GM18909 (cell line): Measurements from ENCODE around the gene IL17D.
A peak's percentile ranks its signal among the peaks of the same experiment; 100 is the strongest.

Experiments used
- ATAC-seq: cut with Tn5 transposase; IDR thresholded peaks from one replicate; pipeline ENCODE4 v1.9.1; 2021; ENCODE audit warnings: mild to moderate bottlenecking; ENCODE audit not compliant: unreplicated experiment, poor library complexity

The IL17D gene

DNA sequence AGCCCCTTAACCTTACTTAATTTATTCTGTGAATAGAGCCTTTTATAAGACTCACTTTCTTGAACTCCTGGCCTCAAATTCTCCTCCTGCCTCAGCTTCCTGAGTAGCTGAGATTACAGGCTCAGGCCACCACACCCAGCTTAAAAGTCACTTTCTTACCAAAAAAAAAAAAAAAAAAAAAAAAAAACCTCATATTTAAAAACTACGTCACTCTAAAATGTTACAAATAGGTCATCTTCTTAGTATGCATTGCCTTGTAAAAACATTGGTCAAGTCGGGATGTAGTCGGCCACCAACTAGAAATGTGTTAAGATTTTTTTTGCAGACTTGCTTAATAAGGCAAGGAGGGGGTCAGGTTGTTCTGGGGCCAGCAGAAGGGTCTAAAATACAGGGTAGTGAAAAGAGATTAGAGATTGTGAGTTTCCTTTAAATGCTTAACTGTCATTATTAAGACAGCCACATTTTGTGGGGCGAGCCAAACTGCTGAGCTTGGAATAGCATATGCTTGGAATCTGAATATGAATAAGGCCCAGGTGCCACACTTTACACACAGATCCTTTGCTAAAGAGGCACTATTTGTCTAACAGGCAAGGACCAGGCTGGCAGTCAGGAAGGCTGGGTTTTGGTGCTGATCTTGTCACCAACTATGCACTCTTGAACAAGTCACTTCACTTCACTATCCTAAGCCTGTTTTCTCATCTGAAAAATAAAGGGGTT is 16.5 kb upstream of the IL17D start:
- no peak for ATAC-seq

GRCh38 chr13:20689291-20689690 is 14.2 kb upstream of the IL17D start:
- no peak for ATAC-seq

DNA sequence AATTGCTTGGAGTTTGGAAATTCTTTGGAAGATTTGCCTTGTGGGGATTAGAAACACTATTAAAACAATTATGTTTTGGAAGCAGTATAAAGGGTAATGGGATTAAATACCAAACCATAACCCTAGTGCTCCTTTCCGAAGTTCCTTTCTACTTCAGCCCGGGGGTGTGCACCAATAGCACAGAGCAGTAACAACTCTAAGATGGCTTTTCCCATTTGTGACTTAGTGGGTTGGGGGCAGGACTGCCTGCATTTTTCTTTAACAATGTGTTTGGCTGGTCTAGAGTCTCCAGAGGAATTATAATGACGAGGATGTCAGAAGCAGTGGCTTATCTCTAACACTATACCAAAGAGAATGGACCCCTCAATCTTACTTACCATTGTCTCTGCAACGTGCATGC is 11.9 kb upstream of the IL17D start:
- ATAC-seq, result no peak

GRCh38 chr13:20696073-20696472 is 7.4 kb upstream of the IL17D start:
- no peak for ATAC-seq

GRCh38 chr13:20699715-20700114 is 3.8 kb upstream of the IL17D start:
- no peak for ATAC-seq

GRCh38 chr13:20700288-20700687 is 3.2 kb upstream of the IL17D start:
- ATAC-seq, result no peak

DNA sequence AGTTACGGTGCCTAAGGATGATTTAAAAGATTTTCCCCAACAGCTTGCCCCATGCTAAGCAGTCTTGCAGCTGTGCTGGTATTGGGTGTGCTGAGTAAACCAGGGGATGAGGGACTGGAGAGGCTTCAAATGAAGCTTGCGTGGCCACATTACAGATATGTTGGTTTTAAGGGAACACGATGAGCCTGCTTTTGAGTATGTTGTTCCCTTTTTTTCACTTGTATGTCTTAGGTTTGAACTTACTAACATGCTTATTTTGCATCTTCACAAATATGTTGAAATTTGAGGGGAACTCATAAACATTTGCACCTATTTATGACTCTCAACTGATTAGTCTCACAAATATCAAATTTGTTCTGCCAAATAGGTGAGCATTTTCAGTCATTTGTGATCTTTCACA is 2.0 kb upstream of the IL17D start:
- ATAC-seq, result no peak

DNA sequence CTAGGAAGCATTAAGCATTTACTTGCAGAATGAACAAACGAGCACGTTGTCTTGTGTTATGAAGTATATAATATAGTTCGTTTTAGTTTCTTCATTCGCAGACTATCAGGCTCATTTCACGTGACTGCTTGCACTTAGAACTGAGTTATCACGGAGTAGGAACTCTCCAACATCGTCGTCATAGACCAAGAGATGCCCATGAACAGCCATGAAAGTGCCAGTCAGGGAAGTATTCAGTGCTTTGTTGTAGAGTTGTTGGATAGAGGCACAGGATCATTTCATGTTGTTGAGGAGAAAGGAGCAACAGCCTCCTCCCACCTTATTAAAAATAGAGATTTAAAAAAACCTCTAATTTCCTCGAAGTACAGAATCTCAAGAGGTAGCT is 977 bp upstream of the IL17D start:
- ATAC-seq, result no peak

GRCh38 chr13:20703780-20704458 is 420 bp downstream of the IL17D start:
- peak; percentile 90 for ATAC-seq

- ATAC-seq, result no peak
Measured at GRCh38 chr13:20704459-20705069, 1.1 kb downstream of the IL17D start.

DNA sequence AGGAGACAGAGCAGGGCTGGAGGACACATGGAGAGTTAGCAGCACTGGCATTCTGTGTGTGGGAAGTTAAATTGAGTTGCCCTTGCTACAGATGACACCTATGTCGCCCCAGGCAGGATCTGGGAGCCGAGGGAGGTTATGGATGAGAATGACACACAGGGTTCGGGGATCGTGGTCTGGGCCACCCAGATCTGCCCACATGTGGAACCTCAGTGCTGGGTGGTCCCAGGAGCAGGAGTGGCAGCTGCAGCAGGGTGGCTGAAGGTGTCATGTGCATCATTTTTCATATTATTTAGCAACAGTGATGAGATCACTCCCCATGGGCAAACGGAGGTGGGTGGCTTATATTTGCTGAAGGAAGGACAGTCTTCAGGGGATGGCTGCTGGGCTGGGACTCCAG is 3.2 kb downstream of the IL17D start:
- no peak for ATAC-seq

GRCh38 chr13:20708216-20708615 is 4.7 kb downstream of the IL17D start:
- ATAC-seq, result no peak

- no peak for ATAC-seq
Measured at GRCh38 chr13:20709369-20709768, 5.9 kb downstream of the IL17D start.

- no peak for ATAC-seq
Measured at GRCh38 chr13:20709782-20710181, 6.3 kb downstream of the IL17D start.

DNA sequence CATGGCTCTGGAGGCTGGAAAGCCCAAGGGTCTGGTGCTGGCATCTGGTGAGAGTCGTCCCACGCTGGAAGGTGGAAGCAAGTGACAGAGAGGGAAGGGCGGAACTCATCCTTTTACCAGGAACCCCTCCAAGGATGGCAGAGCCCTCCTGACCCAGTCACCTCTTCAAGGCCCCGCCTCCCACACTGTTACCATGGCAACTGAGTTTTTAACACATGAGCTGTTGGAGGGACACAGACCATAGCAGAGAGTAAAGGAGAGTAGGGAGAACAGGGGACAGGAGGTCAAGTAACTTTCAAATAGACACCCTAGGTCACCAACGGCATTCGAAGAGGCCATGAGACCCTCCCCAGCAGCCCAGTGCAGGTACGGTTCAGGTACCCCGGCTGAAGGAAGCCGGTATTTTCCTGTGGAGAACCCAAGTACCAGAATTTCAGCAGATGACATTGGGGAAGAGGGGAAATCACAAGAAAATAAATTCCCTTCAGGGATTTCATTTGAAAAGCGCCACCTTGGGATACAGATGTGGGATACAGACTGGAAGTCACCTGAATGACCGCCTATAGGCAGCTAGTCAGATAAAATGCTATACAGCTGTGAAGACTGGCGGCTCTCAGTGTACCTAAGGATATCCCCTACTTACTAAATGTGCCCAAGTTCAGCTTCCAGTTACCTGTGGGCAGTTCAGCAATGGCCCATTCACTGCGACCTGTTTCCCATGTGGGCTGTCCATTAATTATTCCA is 8.0 kb downstream of the IL17D start:
- ATAC-seq, result no peak

DNA sequence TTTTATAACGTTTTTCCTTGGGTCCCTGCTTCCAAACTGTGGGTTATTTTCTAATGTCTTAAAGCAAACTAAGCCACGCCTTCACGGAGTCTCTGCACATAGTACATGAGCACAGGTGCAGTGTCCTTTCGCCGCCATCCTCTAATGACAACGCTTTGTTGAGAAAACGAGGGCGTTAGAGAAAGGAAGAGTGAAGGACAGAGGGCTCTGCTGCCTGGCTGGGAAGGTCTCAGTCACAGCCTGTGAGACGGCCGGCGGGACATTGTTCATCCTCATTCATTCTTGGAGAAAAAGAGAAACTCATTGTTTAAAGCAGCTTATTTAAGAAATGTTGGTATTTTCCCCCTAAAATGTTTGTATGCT is 9.5 kb downstream of the IL17D start:
- ATAC-seq, result no peak

GRCh38 chr13:20713751-20714150 is 10.3 kb downstream of the IL17D start:
- ATAC-seq, result no peak

DNA sequence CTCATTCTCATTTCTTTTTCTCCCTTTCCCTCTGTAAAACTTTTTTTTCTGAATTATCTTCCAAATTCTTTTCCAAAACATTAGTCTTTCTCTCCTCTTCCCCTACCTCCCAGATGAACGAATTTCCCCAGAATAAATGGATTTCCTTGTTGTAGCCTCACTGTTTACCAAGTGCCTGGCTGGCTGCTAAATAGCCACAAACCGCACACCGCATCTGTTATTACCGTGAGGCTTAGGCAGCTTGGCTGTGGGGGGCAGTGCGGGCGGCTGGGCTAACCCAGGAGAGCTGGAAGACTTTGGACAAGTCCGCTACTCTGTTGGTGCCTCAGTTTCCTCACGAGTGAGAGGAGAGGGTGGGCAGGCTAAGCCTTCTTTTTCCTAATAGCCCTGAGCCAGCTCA is 10.7 kb downstream of the IL17D start:
- no peak for ATAC-seq

DNA sequence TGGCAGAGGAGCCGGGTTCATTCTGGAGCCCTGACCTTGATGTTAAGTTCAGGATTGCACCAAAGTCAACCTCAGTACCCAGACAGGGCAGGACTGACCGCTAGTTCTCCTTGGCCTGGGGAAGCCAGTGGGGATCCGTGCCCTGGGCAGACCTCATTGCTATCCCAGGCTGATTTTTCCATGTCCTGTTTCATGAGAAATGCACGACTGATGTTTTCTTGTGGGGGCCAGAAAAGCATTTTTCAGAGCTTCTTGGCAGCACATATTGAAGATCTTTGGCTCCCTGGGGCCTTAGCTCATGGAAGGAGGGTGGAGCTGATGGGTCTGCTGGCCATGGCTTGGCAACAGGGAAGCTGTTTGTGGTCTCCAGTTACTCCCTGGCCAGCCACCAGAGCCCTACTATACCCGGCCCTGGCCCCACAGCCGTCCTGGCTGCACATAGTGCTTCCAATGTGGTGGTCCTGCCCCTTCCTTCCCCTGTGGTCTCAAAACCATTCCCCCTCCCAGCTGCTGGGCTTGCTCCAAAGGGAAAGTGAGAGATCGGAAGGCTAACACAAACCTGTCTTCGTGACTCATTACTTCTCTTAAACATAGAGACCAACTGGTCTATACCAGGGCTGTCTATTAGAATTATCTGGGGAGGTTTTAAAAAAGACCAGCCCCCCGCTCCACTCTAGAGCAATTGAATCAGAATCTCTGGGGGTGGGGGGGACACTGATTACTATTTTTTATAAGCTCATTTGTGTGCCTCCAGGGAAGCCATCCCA is 11.2 kb downstream of the IL17D start:
- no peak for ATAC-seq

DNA sequence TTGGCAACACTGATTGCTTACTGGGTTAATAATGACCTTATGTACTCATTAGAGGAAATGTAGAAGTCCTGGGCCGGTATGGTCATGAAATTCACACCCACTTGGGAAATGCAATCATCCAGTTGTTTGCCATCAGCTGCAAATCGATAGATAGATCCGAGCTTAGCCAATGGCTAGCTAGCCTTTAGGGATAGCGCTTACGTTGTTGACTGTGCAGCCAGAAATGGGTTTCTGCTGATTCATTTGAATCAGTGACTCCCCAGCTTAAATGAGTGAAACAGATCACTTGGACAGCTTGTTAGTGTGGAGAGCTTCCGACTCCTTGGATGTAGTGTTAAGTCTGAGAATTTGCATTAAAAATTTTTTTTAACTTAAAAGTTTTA is 11.8 kb downstream of the IL17D start:
- ATAC-seq, result no peak
